K562 (cell line): Measurements from ENCODE around the gene HACL1. TPM values are rescaled to one million over a fixed set of nuclear protein-coding genes. Genes with fewer than 3 reads are reported as not detected.

ENCODE experiments used
- ARHGAP35 ChIP-seq: fragments of 450-650 bp; IDR thresholded peaks from 2 replicates; pipeline ENCODE4 v1.6.1; 2018; ENCODE audit not compliant: partially characterized antibody
- CBFA2T2 ChIP-seq: fragments of 450-650 bp; conservative IDR thresholded peaks from 2 replicates; pipeline ENCODE4 v1.6.1; 2017; ENCODE audit warnings: mild to moderate bottlenecking
- KDM1A ChIP-seq, 2 experiments: fragments of 450-650 bp; IDR thresholded peaks; 2 replicates each; pipeline ENCODE4 v1.6.1; 2016; ENCODE audit warnings: mild to moderate bottlenecking in 2 of 2
- MED1 ChIP-seq: sonication (generic); formaldehyde crosslinking; IDR thresholded peaks from 2 replicates; pipeline ENCODE4 v1.8.1; 2023; ENCODE audit warnings: missing genetic modification reagents, borderline replicate concordance
- NFE2L1 ChIP-seq: fragments of 450-650 bp; IDR thresholded peaks from 2 replicates; pipeline ENCODE4 v1.6.1; 2016; ENCODE audit warnings: missing genetic modification characterization, low read depth, mild to moderate bottlenecking, missing compliant biosample characterization, moderate library complexity, borderline replicate concordance
- RB1 ChIP-seq: fragments of 450-650 bp; IDR thresholded peaks from 2 replicates; pipeline ENCODE4 v1.6.1; 2017; ENCODE audit warnings: low read depth, mild to moderate bottlenecking
- RCOR1 ChIP-seq, 2 experiments: IDR thresholded peaks; 2 replicates each; pipeline ENCODE4 v1.6.1; 2012; ENCODE audit warnings: low read depth in 2 of 2, low read length in 2 of 2, borderline replicate concordance in 1 of 2, improper control_type of control experiment in 1 of 2
- RFX1 ChIP-seq: fragments of 450-650 bp; IDR thresholded peaks from 2 replicates; pipeline ENCODE4 v1.6.1; 2016; ENCODE audit warnings: mild to moderate bottlenecking, moderate library complexity
- SRSF7 ChIP-seq: fragments of 200-400 bp; formaldehyde crosslinking; optimal IDR thresholded peaks from 2 replicates; pipeline ENCODE3; 2017; ENCODE audit warnings: mild to moderate bottlenecking, low read depth, low read length
- TAL1 ChIP-seq: fragments of 450-650 bp; IDR thresholded peaks from 2 replicates; pipeline ENCODE4 v1.6.1; 2016; ENCODE audit warnings: mild to moderate bottlenecking
- ZBTB11 ChIP-seq, 3 experiments: fragments of 200-800 bp in 1 of 3; fragments of 250-450 bp in 1 of 3; fragments of 450-650 bp in 1 of 3; sonication (Bioruptor Pico) in 1 of 3; sonication (Bioruptor generic) in 1 of 3; formaldehyde crosslinking in 1 of 3; IDR thresholded peaks; 2 replicates each; pipeline versions ENCODE4 v1.6.1 to v1.8.0; 2016 to 2022; ENCODE audit warnings: mild to moderate bottlenecking in 2 of 3, missing genetic modification characterization in 2 of 3, missing compliant biosample characterization in 1 of 3, moderate library complexity in 1 of 3
- ZNF586 ChIP-seq: fragments of 450-650 bp; formaldehyde crosslinking; conservative IDR thresholded peaks from 2 replicates; pipeline ENCODE4 v1.4.0; 2020; ENCODE audit warnings: mild to moderate bottlenecking, moderate library complexity
- polyA plus RNA-seq, 8 experiments: library from polyadenylated mRNA; depleted of rRNA in 4 of 8; stranded (reverse) in 5 of 8; unstranded in 3 of 8; fragments of >200 nt; fragmentation: Nextera tagmentation in 2 of 8; fragmentation: Illumina TruSeq in 1 of 8; extraction: Ambion mirVana in 2 of 8; extraction: Trizol in 1 of 8; gene quantifications; 2 replicates each; pipeline versions ENCODE4 v1.2.1 to v1.2.3, GENCODE V29; 2011 to 2014; ENCODE audit warnings: inconsistent platforms in 1 of 8, missing spikeins in 1 of 8
- total RNA-seq, 7 experiments: library from RNA; depleted of rRNA in 6 of 7; stranded (reverse); fragments of >200 nt in 6 of 7; fragmentation: Illumina TruSeq in 2 of 7; extraction: Trizol in 2 of 7; gene quantifications; 2 replicates each; pipeline versions ENCODE4 v1.2.1 to v1.2.3, GENCODE V29; 2011 to 2021; ENCODE audit warnings: low replicate concordance in 1 of 7
- TF ChIP-seq, protein P1 (sequence below), 2 experiments: fragments of 450-650 bp in 1 of 2; IDR thresholded peaks; 2 replicates each; pipeline ENCODE4 v1.6.1; 2011 to 2017; ENCODE audit warnings: low read depth in 2 of 2, antibody characterized with exemption in 1 of 2, borderline replicate concordance in 1 of 2, low read length in 1 of 2, mild to moderate bottlenecking in 1 of 2, mixed read lengths in 1 of 2; ENCODE audit not compliant: control insufficient read depth in 1 of 2
- TF ChIP-seq, protein P2 (sequence below): IDR thresholded peaks from 3 replicates; pipeline ENCODE4 v1.6.1; 2011; ENCODE audit warnings: borderline replicate concordance, mild to moderate bottlenecking; ENCODE audit not compliant: insufficient read length, insufficient read depth
- TF ChIP-seq, protein P3 (sequence below): fragments of 150-350 bp; conservative IDR thresholded peaks from 2 replicates; pipeline ENCODE4 v1.6.1; 2014; ENCODE audit warnings: low read length

HACL1 gene
- total and polyA plus RNA-seq, 9 of the 15 experiments (the other 6 are each of a cell fraction or from before 2014, with no cell fraction given): 18.9 to 61.5 (median 30.5) TPM

GRCh38 chr3:15527031-15527459 lies 74.3 kb downstream of the HACL1 start (continued):
- TF ChIP-seq TAL1 (peak; percentile 23; the same call in 1 of the 2 replicates), CBFA2T2 (peak; percentile 43), ARHGAP35 (no peak), SRSF7 (no peak), RB1 (no peak), ZNF586 (no peak), RFX1 (peak; percentile 24; the same call in 1 of the 2 replicates), NFE2L1 (tag) (no peak), MED1 (CRISPR knock-in tag) (no peak), RCOR1 (IDR thresholded peaks at IDR 0.05; ENCODE audit: borderline replicate concordance in 1 of 2, low read depth in 2 of 2, low read length in 2 of 2) (peak; percentile 22 to 89; a peak in 2 of 4 replicates), KDM1A (IDR thresholded peaks at IDR 0.05) (peak; percentile 80 to 82), ZBTB11 (CRISPR knock-in tag; IDR thresholded peaks at IDR 0.05) (no peak)
- TF ChIP-seq, protein P1, sequence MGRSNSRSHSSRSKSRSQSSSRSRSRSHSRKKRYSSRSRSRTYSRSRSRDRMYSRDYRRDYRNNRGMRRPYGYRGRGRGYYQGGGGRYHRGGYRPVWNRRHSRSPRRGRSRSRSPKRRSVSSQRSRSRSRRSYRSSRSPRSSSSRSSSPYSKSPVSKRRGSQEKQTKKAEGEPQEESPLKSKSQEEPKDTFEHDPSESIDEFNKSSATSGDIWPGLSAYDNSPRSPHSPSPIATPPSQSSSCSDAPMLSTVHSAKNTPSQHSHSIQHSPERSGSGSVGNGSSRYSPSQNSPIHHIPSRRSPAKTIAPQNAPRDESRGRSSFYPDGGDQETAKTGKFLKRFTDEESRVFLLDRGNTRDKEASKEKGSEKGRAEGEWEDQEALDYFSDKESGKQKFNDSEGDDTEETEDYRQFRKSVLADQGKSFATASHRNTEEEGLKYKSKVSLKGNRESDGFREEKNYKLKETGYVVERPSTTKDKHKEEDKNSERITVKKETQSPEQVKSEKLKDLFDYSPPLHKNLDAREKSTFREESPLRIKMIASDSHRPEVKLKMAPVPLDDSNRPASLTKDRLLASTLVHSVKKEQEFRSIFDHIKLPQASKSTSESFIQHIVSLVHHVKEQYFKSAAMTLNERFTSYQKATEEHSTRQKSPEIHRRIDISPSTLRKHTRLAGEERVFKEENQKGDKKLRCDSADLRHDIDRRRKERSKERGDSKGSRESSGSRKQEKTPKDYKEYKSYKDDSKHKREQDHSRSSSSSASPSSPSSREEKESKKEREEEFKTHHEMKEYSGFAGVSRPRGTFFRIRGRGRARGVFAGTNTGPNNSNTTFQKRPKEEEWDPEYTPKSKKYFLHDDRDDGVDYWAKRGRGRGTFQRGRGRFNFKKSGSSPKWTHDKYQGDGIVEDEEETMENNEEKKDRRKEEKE (IDR thresholded peaks at IDR 0.05; ENCODE audit: borderline replicate concordance in 1 of 2, control insufficient read depth in 1 of 2, low read depth in 2 of 2, low read length in 1 of 2): no peak
- TF ChIP-seq, protein P2, sequence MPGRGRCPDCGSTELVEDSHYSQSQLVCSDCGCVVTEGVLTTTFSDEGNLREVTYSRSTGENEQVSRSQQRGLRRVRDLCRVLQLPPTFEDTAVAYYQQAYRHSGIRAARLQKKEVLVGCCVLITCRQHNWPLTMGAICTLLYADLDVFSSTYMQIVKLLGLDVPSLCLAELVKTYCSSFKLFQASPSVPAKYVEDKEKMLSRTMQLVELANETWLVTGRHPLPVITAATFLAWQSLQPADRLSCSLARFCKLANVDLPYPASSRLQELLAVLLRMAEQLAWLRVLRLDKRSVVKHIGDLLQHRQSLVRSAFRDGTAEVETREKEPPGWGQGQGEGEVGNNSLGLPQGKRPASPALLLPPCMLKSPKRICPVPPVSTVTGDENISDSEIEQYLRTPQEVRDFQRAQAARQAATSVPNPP: no peak
- TF ChIP-seq, protein P3, sequence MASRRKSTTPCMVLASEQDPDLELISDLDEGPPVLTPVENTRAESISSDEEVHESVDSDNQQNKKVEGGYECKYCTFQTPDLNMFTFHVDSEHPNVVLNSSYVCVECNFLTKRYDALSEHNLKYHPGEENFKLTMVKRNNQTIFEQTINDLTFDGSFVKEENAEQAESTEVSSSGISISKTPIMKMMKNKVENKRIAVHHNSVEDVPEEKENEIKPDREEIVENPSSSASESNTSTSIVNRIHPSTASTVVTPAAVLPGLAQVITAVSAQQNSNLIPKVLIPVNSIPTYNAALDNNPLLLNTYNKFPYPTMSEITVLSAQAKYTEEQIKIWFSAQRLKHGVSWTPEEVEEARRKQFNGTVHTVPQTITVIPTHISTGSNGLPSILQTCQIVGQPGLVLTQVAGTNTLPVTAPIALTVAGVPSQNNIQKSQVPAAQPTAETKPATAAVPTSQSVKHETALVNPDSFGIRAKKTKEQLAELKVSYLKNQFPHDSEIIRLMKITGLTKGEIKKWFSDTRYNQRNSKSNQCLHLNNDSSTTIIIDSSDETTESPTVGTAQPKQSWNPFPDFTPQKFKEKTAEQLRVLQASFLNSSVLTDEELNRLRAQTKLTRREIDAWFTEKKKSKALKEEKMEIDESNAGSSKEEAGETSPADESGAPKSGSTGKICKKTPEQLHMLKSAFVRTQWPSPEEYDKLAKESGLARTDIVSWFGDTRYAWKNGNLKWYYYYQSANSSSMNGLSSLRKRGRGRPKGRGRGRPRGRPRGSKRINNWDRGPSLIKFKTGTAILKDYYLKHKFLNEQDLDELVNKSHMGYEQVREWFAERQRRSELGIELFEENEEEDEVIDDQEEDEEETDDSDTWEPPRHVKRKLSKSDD: no peak
